ENCODE data around the gene DCDC1. TPM values are rescaled to one million over a fixed set of nuclear protein-coding genes. Genes with fewer than 3 reads are reported as not detected.

DCDC1 gene
- total RNA-seq, 1 experiment from 2014 or later, result 1.5 TPM

GRCh38 chr11:31000381-31000780 lies 369.2 kb downstream of the DCDC1 start:
- ATAC-seq (no peak), DNase-seq (ENCODE audit: low read depth, low spot score) (no peak)
- intact Hi-C loops (cut with micrococcal nuclease), result no loop called here
- ChIA-PET POLR2A (no interaction called here), RAD21 (ENCODE audit: low non-redundant PET in 1 of 2, low total read pairs in 2 of 2, uncharacterized antibody in 2 of 2, unreplicated experiment in 2 of 2) (interaction anchor here in 1 of 2 experiments (0.7 kb wide), 1 partner anchor 1232 kb away, joined by 3 read pairs; no protein-coding TSS in a partner anchor), CTCF (no interaction called here)
- H3K79me2 ChIP-seq (ENCODE audit: insufficient read depth, low read length), result no peaks in the 10 kb centered on the region
- H3K9ac ChIP-seq (ENCODE audit: low read length), result no peak overlapping the region
- no TSS peak for BruUV-seq (replicated peaks)
- no peaks in the 10 kb centered on the region for H3K9me2 ChIP-seq (ENCODE audit: insufficient read depth)
- no peak overlapping the region for H2AFZ ChIP-seq (ENCODE audit: low read depth, low read length, poor library complexity, severe bottlenecking)
- peaks cover 23% of the 10 kb centered on the region; the same call in 1 of the 2 replicates for H3K27me3 ChIP-seq (ENCODE audit: insufficient read depth, low read length)
- no peaks in the 10 kb centered on the region for H3K36me3 ChIP-seq (ENCODE audit: control insufficient read depth in 1 of 2, insufficient read depth in 2 of 2, low read length in 2 of 2)
- H3K9me3 ChIP-seq (ENCODE audit: control insufficient read depth in 1 of 2, insufficient read depth in 1 of 2, low read depth in 1 of 2, low read length in 2 of 2), result no peaks in the 10 kb centered on the region
- H3K4me1 ChIP-seq (ENCODE audit: control insufficient read depth in 1 of 2, insufficient read depth in 2 of 2, low read length in 2 of 2), result no peaks in the 10 kb centered on the region
- H3K27ac ChIP-seq (ENCODE audit: low read depth, low read length), result no peak overlapping the region
- TF ChIP-seq SRF (IDR thresholded peaks at IDR 0.05; ENCODE audit: low read depth) (no peak), FOSL1 (IDR thresholded peaks at IDR 0.05; ENCODE audit: low read depth) (no peak), MAX (IDR thresholded peaks at IDR 0.05) (no peak), ELF1 (IDR thresholded peaks at IDR 0.05; ENCODE audit: borderline replicate concordance, low read depth) (no peak), RAD21 (IDR thresholded peaks at IDR 0.05; ENCODE audit: low read depth) (no peak), EZH2 (IDR thresholded peaks at IDR 0.05) (no peak), CBX3 (IDR thresholded peaks at IDR 0.05; ENCODE audit: low read depth) (no peak), YY1 (IDR thresholded peaks at IDR 0.05; ENCODE audit: extremely low read depth, insufficient replicate concordance, low read depth, low read length) (no peak), EGR1 (IDR thresholded peaks at IDR 0.05; ENCODE audit: low read depth) (no peak)
- TF ChIP-seq, protein P1, sequence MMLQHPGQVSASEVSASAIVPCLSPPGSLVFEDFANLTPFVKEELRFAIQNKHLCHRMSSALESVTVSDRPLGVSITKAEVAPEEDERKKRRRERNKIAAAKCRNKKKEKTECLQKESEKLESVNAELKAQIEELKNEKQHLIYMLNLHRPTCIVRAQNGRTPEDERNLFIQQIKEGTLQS (IDR thresholded peaks at IDR 0.05), result no peak
- no peaks in the 10 kb centered on the region for H4K20me1 ChIP-seq (ENCODE audit: insufficient read depth)
- no peak overlapping the region for H3K4me2 ChIP-seq (ENCODE audit: low read length)
- H3K4me3 ChIP-seq (replicated peaks in 1 of 2; ENCODE audit: low read depth in 1 of 2, low read length in 2 of 2), result no peak overlapping the region

GRCh38 chr11:30992513-30992849 lies 377.1 kb downstream of the DCDC1 start:
- H3K4me2 ChIP-seq (ENCODE audit: low read length), result no peak overlapping the region
- 0 out of 2 replicates have a peak, but pooled peaks have one; percentile 34 for ATAC-seq
- no peak overlapping the region for H3K27ac ChIP-seq (ENCODE audit: low read depth, low read length)
- no peaks in the 10 kb centered on the region for H3K27me3 ChIP-seq (ENCODE audit: insufficient read depth, low read length)
- H3K4me3 ChIP-seq (replicated peaks in 1 of 2; ENCODE audit: low read depth in 1 of 2, low read length in 2 of 2), result no peak overlapping the region
- no peak overlapping the region for H2AFZ ChIP-seq (ENCODE audit: low read depth, low read length, poor library complexity, severe bottlenecking)
- RAD21 ChIA-PET (ENCODE audit: low non-redundant PET in 1 of 2, low total read pairs in 2 of 2, uncharacterized antibody in 2 of 2, unreplicated experiment in 2 of 2), result no interaction called here
- POLR2A ChIA-PET, result no interaction called here
- no peaks in the 10 kb centered on the region for H3K9me3 ChIP-seq (ENCODE audit: control insufficient read depth in 1 of 2, insufficient read depth in 1 of 2, low read depth in 1 of 2, low read length in 2 of 2)
- H4K20me1 ChIP-seq (ENCODE audit: insufficient read depth), result no peaks in the 10 kb centered on the region
- intact Hi-C loops (cut with micrococcal nuclease), result no loop called here
- DNase-seq (ENCODE audit: low read depth, low spot score), result no peak
- H3K9ac ChIP-seq (ENCODE audit: low read length), result no peak overlapping the region
- TF ChIP-seq SP1 (IDR thresholded peaks at IDR 0.05; ENCODE audit: low read depth) (no peak), TCF7L2 (IDR thresholded peaks at IDR 0.05; ENCODE audit: borderline replicate concordance, extremely low read depth, insufficient read depth, insufficient read length) (no peak)
- H3K36me3 ChIP-seq (ENCODE audit: control insufficient read depth in 1 of 2, insufficient read depth in 2 of 2, low read length in 2 of 2), result no peaks in the 10 kb centered on the region
- H3K4me1 ChIP-seq (ENCODE audit: control insufficient read depth in 1 of 2, insufficient read depth in 2 of 2, low read length in 2 of 2), result no peaks in the 10 kb centered on the region
- no TSS peak for BruUV-seq (replicated peaks)
- CTCF ChIA-PET, result no interaction called here
- H3K9me2 ChIP-seq (ENCODE audit: insufficient read depth), result no peaks in the 10 kb centered on the region
- H3K79me2 ChIP-seq (ENCODE audit: insufficient read depth, low read length), result no peaks in the 10 kb centered on the region

Measured in HCT116 (cell line).